DOHH2 (cell line): ENCODE results near the gene IQCF5.
"Not testable (repeated sequence)": the region's sequence is repeated elsewhere in the genome, so short reads cannot be mapped to it uniquely, and the experiment has no call there.

Source experiments
- CTCF ChIP-seq: fragments of 200-600 bp; sonication (generic); IDR thresholded peaks from one replicate; pipeline ENCODE4 v1.5.1; 2014; ENCODE audit warnings: antibody characterized with exemption, mild to moderate bottlenecking, low read depth, low read length; ENCODE audit not compliant: poor library complexity, severe bottlenecking
- EZH2phosphoT487 ChIP-seq: fragments of 200-600 bp; sonication (generic); IDR thresholded peaks from 2 replicates; pipeline ENCODE4 v1.6.1; 2017; ENCODE audit warnings: borderline replicate concordance, mild to moderate bottlenecking, antibody characterized with exemption, low read length, moderate library complexity, mixed read lengths

- not testable (repeated sequence) for TF ChIP-seq CTCF, EZH2phosphoT487
Observed at GRCh38 chr3:51900043-51900442, 24.6 kb upstream of the IQCF5 start.
